A549 (cell line): ENCODE data around the gene KBTBD13.

Experiments used
- PHF8 ChIP-seq: fragments of 200-600 bp; sonication (generic); IDR thresholded peaks from 2 replicates; pipeline ENCODE4 v1.6.1; 2016; ENCODE audit warnings: low read depth, mild to moderate bottlenecking, antibody characterized with exemption, moderate library complexity, borderline replicate concordance
- TF ChIP-seq, protein P1 (sequence below): fragments of >200 bp; sonication (Bioruptor Twin); formaldehyde crosslinking; IDR thresholded peaks from 3 replicates; pipeline ENCODE4 v1.5.1; 2016

DNA sequence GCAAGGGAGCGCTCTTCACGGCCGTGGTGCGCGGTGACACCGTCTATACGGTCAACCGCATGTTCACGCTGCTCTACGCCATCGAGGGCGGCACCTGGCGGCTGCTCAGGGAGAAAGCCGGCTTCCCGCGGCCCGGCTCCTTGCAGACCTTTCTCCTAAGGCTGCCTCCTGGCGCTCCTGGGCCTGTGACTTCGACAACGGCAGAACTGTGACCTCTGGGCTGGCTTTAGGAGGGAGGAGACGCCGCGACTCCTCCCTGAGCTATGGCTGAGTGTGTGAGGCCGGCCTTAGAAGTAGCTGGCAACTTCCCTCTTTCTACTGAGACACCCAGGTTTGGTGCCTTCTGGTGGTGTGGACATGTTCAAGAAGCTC is 1.4 kb downstream of the KBTBD13 start:
- TF ChIP-seq, protein P1, sequence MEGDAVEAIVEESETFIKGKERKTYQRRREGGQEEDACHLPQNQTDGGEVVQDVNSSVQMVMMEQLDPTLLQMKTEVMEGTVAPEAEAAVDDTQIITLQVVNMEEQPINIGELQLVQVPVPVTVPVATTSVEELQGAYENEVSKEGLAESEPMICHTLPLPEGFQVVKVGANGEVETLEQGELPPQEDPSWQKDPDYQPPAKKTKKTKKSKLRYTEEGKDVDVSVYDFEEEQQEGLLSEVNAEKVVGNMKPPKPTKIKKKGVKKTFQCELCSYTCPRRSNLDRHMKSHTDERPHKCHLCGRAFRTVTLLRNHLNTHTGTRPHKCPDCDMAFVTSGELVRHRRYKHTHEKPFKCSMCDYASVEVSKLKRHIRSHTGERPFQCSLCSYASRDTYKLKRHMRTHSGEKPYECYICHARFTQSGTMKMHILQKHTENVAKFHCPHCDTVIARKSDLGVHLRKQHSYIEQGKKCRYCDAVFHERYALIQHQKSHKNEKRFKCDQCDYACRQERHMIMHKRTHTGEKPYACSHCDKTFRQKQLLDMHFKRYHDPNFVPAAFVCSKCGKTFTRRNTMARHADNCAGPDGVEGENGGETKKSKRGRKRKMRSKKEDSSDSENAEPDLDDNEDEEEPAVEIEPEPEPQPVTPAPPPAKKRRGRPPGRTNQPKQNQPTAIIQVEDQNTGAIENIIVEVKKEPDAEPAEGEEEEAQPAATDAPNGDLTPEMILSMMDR = peak; percentile 93
- no peak for TF ChIP-seq PHF8
